HL-60 (cell line): ENCODE results near the gene ZNF292.

Experiments
- CTCF ChIP-seq: IDR thresholded peaks from one replicate; pipeline ENCODE4 v1.5.1; 2011; ENCODE audit warnings: low read length, control low read depth, inconsistent platforms; ENCODE audit not compliant: insufficient read depth
- GABPA ChIP-seq: IDR thresholded peaks from 2 replicates; pipeline ENCODE4 v1.6.1; 2012; ENCODE audit warnings: low read depth
- POLR2AphosphoS5 ChIP-seq: IDR thresholded peaks from 2 replicates; pipeline ENCODE4 v1.6.1; 2012; ENCODE audit warnings: low read depth
- REST ChIP-seq: IDR thresholded peaks from 2 replicates; pipeline ENCODE4 v1.6.1; 2012; ENCODE audit warnings: low read depth; ENCODE audit not compliant: insufficient replicate concordance
- SPI1 ChIP-seq: IDR thresholded peaks from 2 replicates; pipeline ENCODE4 v1.6.1; 2012; ENCODE audit warnings: low read depth, mild to moderate bottlenecking, borderline replicate concordance

GRCh38 chr6:87214831-87215230 is 59.5 kb downstream of the ZNF292 start:
- TF ChIP-seq SPI1: no peak
- no peak for TF ChIP-seq POLR2AphosphoS5
- no peak for TF ChIP-seq CTCF
- no peak for TF ChIP-seq REST
- TF ChIP-seq GABPA: no peak
